Stimulated activated CD4-positive, alpha-beta T cell treated with anti-CD3 and anti-CD28 coated beads, Interleukin-2, amount 100 ng/mL, for 4 hours (primary cell): ENCODE results near the gene RRM2.

Source experiments
- DNase-seq: peaks from one replicate; pipeline ENCODE4 v3.0.0-alpha.2; 2020; ENCODE audit warnings: low read depth

Gene RRM2

DNA sequence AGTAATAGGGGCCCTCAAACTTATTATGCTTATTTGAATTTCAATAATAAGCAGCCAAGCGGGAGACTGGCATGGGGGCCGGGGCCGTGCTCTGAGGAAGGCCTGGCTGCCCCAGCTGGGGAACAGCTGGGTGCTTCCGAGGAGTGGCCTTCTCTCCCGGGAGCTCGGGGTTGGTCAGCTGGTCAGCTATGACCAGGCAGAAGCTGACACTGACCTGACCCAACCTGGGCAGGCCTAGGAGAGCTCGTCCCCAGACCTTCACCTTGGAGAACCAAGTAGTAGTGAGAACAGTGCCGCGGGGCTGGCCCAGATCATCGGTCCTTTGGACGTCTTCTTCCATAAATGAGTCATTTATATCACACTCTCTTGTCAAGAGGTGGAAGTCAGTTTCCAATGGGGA is 36.1 kb downstream of the RRM2 start:
- DNase-seq: no peak

DNA sequence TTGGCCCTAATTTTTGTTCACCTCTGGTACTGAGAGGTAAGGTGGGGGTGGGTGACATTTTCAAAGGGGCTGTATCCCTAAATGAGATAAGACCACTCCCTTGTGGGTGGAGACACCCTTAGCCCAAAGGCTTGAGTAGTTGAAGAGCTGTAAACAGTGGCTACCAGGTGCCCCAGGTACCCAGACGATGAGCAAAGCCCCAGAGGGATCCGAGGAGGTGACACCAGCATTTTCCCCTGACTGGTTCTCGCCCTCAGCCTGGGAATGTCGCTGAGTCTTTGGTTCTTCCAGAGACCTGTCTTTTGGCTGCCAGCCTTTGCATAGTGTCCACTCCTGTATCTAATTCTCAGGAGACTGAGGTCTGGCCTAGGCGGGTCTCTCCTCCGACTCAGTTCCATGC is 36.5 kb downstream of the RRM2 start:
- DNase-seq: no peak

DNA sequence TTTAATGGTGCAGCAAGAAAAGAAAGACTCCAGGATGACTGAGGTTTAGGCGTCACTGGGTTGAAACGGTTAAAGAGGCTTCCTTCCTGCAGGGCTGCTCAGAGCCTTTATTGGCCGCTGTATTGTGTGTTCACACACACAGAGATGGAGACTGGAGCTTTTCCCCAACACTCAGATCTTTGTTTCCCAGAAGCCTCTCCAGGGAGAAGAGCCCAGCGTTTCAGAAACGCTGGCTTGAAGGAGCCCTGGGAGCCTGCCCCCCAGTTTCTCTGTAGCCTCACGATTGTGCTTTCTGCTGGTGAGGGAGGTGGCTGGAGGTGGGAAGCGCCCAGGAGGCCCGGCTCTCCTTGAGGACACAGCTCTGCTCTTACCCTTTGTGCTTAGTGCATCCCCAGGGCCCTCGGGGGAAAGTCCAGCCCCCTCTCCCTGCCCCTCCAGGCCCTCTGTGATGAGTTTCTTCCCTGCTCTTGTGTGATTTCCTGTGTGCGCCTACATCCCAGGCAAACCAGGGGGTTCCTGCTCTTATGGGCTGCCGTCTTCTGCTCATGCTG is 37.1 kb downstream of the RRM2 start:
- no peak for DNase-seq

DNA sequence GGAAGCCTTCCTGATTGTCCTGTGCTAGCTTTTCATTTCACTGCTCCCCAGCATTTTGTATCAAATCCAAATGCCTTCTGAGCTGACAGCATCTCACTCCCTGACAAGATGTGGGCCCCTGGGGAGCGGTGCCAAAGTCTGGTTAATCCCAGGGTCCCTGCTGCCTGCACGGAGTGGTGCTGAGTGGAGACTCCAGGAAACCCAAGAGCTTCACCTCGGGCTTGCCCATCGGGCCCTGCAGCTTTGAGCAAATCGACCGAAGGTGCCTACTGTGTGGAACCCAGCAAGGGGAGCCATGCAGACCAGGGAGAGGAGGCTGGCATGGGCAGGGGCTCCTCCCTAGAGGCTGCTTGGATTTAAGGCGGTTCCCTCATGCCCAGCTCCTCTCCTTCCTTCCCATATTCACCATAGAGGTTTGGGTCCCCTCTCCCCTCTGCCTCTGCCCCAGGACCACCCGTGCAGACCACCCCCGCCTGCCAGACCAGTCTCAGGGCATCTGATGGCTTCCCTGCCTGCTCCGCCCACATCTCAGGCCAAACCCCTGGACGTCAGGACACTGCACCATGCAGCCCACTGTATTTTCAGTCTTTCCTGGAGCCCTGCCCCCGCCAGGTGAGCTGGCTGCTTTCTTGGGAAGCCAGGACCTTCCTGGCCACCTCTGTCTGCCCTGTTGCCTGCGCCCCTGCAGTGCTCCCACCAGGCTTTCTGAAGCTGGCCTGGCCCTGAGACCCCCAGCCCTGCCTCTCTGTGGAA is 37.8 kb downstream of the RRM2 start:
- DNase-seq: no peak

DNA sequence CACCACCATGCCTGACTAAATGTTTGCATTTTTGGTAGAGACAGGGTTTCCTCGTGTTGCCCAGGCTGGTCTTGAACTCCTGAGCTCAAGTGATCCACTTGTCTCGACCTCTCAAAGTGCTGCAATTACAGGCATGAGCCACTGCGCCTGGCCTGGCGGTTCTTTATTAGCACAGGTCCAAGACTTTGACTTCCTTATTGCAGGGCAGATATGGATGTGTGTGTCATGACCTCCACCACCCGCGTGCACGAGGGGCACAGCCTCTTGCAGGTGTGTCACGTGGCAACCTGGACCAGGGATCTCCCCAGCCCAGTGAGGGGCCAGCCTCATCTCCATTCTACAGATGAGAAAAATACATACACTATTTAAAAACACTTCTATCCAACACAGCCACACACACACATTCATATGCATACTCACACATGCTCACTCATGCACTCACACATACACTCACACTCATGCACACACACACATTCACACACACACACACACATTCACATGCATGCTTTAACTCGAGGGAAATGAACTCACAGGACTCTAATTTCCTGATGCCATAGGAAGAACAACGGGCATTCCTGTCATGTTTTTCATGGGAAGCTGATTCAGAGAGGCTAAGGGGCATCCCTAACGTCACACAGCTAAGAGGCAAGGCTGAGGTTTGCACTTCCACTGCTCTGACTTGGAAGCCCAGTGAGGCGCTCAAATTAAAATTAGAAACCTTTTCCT is 38.8 kb downstream of the RRM2 start:
- DNase-seq: no peak

DNA sequence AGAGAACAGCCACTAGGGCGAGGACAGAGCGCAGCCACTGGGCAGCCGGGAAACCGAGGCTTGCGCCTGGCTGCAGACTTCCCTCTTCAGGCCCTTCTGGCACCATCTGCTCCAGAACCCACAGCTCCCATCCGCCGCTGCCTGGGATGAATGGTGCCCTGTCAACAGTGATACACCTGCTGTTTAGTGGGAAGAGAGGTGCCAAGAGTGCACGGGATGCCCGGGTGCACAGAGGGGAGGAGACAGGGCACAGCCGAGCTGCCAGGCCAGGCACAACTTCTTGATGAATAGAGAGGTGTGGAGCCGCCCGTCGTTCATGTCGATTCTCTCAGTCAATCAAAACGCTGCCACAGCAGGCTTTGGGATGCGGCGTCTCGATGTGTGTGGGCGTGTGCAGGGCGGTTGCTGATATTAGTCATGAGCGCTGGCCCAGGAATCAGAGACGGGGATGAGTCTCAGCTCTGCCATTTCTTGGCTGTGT is 39.5 kb downstream of the RRM2 start:
- no peak for DNase-seq

DNA sequence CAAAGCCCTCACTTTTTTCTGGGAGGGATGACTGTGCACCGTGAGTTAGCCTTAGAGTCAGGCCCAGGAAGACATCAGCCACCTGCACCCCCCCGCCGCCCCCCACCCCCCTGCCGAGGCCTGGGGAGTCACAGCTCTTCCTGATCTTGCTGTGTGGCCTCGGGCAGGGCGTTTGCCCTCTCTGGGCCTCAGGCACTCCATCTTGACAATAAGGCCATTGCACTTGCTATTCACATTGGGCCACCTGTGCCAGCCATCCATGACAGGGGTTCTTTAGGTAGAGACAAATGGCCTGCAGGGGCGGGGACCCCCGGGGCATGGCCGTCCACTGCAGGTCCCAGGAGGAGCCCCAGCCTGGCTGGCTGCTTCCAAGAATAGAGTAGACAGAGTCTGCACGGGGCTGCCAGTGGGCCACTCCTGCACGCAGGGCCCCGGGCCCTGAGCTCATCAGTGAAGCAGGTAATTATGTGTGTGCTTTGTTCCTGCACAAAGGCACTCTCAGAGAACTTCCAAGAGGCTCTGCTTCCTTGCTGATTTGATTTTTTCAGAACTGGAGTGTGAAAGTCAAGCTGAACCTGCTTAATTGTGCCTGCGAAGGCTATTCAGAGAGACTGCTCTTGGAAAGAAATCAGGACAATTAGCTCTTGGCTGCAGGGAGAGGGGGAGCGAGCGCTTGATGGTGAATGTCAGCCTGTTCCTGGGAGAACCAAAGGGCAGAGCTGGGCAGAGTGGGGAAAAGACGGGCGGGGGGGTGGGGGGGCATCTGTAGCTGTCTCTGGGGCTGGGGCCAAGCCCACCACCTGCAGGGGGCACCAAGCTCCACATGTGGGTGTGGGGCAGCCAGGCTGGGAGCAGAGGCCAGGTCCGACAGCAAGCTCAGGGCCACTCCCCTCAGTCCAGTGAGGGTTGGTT is 40.3 kb downstream of the RRM2 start:
- DNase-seq: no peak

DNA sequence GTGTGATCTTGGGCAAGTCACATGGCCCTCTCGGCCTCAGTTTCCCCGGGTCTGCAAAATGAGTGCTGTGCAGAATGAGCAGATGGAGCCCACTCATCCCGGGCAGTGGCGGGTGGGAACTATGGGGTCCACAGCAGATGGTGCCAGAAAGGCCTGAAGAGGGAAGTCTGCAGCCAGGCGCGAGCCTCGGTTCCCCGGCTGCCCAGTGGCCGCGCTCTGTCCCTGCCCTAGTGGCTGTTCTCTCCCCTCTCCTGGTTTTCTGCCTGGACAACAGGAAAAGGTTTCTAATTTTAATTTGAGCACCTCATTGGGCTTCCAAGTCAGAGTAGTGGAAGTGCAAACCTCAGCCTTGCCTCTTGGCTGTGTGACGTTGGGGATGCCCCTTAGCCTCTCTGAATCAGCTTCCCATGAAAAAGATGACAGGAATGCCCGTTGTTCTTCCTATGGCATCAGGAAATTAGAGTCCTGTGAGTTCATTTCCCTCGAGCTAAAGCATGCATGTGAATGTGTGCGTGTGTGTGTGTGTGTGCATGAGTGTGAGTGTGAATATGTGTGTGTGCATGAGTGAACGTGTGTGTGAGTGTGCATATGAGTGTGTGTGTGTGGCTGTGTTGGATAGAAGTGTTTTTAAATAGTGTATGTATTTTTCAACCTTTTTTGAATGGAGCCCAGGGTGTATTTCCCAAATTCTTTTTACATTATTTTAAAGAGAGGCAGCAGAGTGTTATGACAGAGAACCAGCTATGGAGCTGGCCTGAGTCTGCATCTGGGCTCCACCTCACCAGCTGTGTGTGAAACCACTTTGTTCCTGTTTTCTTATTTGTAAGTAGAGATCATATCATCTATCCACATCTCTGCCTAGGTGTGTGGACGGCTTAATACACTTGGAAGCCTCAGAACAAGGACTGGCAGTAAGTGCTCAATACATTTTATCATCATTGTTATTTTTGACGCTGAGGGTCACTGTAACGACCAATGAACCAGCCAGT is 41.3 kb downstream of the RRM2 start:
- no peak for DNase-seq

DNA sequence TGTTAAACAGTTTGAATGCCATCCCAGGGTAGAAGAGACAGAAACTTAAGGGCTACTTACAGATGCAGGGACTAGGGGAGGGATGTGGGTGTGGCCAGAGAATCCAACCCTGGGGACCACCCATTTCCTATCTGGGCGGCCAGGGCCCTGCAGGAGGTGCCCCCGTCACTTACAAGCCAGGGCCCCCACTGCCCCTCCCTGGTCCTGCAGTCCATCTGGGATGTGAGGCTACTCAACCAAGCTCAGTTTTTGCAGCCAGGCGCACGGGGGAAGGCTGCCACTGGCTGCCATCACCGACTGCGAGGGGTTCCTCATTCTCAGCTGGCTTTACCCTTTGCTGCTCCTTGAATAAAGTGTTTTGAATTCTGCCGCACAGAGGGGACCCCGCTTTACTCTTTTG is 42.1 kb downstream of the RRM2 start:
- DNase-seq: no peak

DNA sequence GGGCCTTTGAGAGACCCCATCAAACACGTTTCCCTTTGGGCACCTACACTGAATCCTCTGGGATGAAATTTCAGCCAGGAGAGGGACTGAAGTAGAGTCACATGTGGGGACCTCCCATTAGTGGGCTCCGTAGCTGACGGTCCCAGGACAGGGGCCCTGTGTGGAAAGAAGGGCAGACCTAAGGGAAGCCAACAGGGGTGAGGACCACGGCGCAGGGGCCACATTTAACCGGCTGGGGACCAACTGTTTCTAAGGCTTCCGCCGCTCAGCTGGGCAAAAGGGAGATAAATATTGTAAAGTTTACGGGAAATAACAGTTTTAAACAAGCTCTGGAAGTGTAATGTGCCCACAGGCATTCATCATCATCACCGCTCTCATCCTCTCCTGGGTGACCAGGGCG is 42.7 kb downstream of the RRM2 start:
- DNase-seq: no peak

DNA sequence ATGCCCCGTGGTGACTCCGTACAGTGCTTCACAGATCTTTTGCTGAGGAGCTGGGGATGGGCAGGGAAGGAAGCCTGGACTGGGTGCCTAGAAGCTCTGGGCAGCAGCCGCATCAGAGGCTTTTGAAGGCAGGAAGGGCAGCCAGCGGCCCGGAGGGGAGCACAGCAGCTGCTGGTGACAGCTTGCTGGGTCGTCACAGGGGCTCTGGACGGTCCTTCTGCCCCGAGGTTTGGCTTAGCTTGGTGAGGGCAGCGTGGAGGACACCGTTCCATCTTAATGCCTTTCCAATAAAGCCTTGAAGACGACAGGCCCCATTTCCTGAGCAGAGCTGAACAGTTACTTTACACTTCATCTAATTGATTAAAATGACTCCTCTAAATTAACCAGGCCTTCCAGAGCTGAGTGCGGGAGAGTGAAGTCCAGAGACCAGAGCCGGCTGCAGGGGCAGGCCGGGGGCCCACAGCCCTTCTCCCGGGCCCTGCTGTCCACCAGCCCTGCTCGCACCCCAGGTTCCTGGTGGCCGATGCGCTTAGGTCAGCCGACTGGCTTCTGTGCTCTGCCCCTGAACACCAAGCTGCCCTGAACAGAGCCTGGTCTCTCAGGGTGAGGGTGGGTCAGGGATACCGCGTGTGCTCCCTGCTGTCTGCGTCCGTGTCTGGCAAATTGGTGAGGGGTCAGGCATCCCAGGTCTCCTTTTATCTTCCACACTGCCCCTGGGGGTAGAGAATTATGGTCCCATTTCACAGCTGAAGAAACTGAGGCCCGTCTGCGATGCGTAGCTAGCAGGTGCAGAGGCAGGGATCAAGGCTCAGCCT is 43.5 kb downstream of the RRM2 start:
- DNase-seq: no peak

DNA sequence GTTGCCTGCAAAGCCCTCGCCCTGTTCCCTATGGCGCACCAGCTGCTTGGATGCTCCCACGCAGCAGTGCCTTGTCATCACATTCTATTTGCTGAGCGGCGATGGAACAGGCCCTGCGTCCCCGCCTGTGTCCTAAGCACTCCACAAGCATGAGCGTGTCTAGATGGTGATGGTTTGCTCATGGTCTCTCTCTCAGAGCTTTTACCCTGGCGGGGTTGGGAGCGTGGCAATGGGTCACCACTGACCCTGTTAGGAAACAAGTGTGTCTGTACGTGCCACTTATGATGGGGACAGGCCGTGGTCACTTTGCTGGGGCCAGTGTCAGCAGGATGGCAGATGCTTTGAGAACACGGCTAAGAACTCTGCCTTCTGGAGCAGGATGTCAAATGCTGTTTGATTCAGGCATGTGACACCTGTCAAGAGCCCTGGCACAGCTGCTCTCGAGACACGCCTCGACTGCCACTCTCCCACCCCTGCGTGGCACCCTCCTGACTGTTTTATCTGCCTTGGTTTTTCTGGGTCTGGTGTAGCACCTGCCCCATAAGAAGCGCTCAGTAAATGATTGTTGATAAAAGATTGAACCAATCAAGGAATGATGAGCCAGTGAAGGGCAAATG is 44.2 kb downstream of the RRM2 start:
- DNase-seq: no peak

DNA sequence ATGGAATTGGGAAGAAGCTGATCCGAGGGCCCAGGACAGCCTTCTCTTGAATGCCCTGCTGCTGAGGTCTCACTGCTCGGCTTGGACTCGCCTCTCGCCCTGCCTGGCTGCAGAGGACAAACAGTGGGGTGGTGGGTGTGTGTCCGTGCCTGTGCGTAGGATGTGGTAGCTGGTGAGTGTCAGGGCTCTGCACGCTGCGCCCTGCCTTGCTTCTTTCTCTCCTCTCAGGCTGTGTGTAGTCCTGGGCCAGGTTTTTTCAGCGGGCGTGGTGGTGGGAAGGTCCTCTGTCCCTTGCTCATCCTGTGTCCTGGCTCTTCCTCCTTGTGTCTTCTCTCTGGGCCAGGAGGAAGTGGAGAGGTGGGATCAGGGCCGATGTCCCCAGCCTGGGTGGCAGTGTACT is 44.8 kb downstream of the RRM2 start:
- no peak for DNase-seq

DNA sequence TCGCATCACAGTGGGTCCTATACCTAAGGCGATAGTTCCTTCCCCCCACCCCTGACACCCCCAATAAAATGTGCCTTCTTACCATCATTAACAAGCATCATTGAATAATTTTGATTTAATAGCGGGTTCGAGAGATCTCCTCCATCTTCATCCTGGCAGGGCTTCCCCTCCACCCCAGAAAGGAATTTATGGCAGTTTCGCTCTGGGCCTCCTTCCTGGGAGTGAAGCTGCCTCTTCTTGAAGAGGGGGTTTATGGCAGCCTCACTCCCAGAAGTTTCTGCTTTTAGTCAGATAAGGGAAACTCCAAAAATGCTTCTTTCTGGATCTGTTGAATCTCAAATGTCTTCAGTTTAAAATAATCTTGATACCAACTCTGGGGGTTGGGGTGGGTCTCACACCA is 45.7 kb downstream of the RRM2 start:
- no peak for DNase-seq

DNA sequence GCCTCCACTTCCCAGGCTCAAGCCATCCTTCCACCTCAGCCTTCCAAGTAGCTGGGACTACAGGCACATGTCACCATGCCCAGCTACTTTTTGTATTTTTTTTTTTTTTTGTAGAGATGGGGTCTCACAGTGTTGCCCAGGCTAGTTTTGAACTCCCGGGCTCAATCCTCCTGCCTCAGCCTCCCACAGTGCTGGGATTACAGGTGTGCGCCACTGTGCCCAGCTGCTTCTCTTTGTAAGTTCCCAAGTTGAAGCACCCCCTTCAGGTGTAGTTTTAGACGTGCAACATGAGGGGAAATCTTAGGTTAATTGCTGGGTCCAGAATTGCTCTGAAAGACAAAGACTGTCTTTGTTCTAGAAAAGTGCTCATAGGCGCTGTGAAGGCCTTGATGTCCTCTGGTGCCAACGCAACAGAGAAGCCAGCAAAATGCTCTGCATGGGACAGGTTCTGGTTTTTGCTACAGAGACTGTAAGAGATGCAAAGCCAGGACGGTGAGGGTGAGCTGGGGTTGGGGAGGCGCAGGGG is 46.6 kb downstream of the RRM2 start:
- no peak for DNase-seq

DNA sequence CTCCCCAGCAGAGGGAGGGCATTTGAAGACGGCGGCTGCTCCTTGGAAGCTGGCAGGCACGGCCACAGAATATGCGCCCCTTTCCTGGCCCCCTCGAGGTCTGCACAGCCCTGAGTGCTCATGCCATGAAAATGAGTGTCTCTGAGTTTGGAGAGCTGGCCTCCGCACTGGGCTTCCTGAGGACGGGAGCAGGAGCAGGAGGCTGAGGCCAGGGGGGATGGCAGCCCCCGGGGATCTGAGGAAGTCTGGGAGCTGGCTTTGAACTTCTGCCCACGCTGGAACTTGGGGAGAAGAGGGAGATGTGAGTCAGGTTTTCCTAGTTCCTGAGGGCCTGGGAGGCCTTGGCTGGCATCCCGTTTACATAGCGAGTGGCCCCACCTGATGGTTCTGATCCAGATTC is 47.0 kb downstream of the RRM2 start:
- DNase-seq: no peak

DNA sequence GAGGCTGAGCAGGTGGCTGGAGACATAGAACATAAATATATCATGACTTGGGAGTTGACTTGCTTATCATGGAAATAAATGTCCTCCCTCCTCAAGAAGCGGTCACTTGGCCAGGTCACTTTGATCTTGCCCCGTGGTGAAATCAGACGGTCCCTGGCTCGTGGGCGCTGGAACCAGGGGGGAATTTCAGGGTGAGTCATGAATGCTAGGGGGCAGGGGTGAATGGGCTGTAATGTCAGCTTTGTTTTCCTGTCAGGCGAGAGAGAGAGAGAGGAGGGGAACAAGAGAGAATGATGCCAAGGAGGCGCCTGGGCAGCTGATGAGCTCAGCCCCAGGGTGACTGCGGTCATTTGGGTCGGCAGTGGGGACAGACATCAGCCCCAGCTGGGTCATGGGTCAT is 47.7 kb downstream of the RRM2 start:
- DNase-seq: no peak

DNA sequence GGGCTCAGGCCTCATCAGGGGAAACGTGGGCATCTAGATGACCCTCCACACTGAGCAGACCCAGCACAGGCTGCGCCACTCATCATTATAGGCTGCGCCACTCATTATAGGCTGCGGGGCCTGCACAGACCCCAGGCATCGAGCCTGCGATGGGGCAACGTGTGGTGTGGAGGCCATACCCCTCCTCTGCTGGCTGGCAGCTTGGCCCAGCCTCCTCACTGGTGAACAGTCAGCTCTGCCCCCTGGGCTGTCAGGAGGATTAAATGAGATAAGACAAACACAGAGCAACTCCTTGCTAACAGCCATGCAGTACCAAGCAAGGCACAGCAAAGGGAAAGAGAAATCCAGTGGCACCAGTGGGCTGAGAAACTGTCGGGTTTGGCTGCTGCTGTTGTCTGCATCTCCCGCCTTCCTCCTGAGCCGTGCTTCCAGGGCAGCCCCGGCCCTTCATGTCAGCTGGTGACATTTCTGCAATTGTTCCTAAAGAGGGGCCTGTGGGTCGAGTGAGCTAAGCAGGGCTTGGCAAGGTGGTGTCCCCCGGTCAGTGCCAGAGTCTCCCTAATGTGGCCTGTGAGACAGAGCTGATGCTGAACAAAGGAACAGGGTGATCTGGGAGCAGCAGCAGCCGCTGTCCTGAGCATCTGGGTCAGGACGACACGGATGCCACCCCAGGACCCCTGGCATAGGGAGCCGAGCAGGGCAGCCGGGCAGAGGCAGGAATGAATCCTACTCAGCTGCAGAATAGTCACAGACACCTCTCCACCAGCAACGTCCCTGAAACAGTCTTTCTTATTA is 48.7 kb downstream of the RRM2 start:
- DNase-seq: no peak
